GM21786 (cell line): ENCODE results near the gene CMC2.

ENCODE experiments used
- ATAC-seq: cut with Tn5 transposase; IDR thresholded peaks from one replicate; pipeline ENCODE4 v1.9.1; 2021; ENCODE audit not compliant: unreplicated experiment

CMC2 gene

GRCh38 chr16:81003610-81004460, 2.9 kb downstream of the CMC2 start:
- no peak for ATAC-seq

- ATAC-seq: no peak
These were observed 3.6 kb downstream of the CMC2 start for GRCh38 chr16:81003064-81003463.

GRCh38 chr16:81001330-81001729, 5.4 kb downstream of the CMC2 start:
- ATAC-seq: no peak

GRCh38 chr16:81000873-81001272, 5.8 kb downstream of the CMC2 start:
- ATAC-seq: no peak

- no peak for ATAC-seq
These were observed 8.6 kb downstream of the CMC2 start for GRCh38 chr16:80997964-80998620.

- peak; percentile 71 for ATAC-seq
These were observed 9.4 kb downstream of the CMC2 start for GRCh38 chr16:80997139-80997798.

GRCh38 chr16:80996688-80997138, 10.0 kb downstream of the CMC2 start:
- no peak for ATAC-seq

- ATAC-seq: no peak
These were observed 12.2 kb downstream of the CMC2 start for GRCh38 chr16:80994451-80994850.

- ATAC-seq: no peak
These were observed 12.9 kb downstream of the CMC2 start for GRCh38 chr16:80993834-80994233.

- no peak for ATAC-seq
These were observed 13.4 kb downstream of the CMC2 start for GRCh38 chr16:80993307-80993706.

- no peak for ATAC-seq
These were observed 13.9 kb downstream of the CMC2 start for GRCh38 chr16:80992676-80993293.

- ATAC-seq: no peak
These were observed 14.8 kb downstream of the CMC2 start for GRCh38 chr16:80991792-80992430.

- no peak for ATAC-seq
These were observed 15.7 kb downstream of the CMC2 start for GRCh38 chr16:80990978-80991377.

GRCh38 chr16:80990577-80990976, 16.1 kb downstream of the CMC2 start:
- no peak for ATAC-seq

- no peak for ATAC-seq
These were observed 16.9 kb downstream of the CMC2 start for GRCh38 chr16:80989801-80990200.

- no peak for ATAC-seq
These were observed 17.9 kb downstream of the CMC2 start for GRCh38 chr16:80988756-80989155.

- ATAC-seq: no peak
These were observed 20.1 kb downstream of the CMC2 start for GRCh38 chr16:80986557-80986956.

- ATAC-seq: no peak
These were observed 21.1 kb downstream of the CMC2 start for GRCh38 chr16:80985611-80986010.

- ATAC-seq: no peak
These were observed 22.4 kb downstream of the CMC2 start for GRCh38 chr16:80984124-80984892.

GRCh38 chr16:80982646-80983045, 24.0 kb downstream of the CMC2 start:
- ATAC-seq: no peak
